Measurements from ENCODE around the gene DENND4A.
"Not testable (repeated sequence)": the region's sequence is repeated elsewhere in the genome, so short reads cannot be mapped to it uniquely, and the experiment has no call there.

The DENND4A gene

GRCh38 chr15:65816008-65816407, 23.9 kb upstream of the DENND4A start:
- H3K9me3 ChIP-seq (ENCODE audit: control insufficient read depth, insufficient read depth, low read length); H3K9ac ChIP-seq (ENCODE audit: low read depth, low read length); H3K4me3 ChIP-seq (ENCODE audit: low read depth, low read length); H3K4me1 ChIP-seq (ENCODE audit: control insufficient read depth, insufficient read depth, low read length); H3K27me3 ChIP-seq (ENCODE audit: control insufficient read depth, insufficient read depth, low read length); H3K36me3 ChIP-seq (ENCODE audit: control insufficient read depth, insufficient read depth, low read length): not testable (repeated sequence)

GRCh38 chr15:65814271-65814670, 22.2 kb upstream of the DENND4A start:
- H3K36me3 ChIP-seq (ENCODE audit: control insufficient read depth, insufficient read depth, low read length); H3K9me3 ChIP-seq (ENCODE audit: control insufficient read depth, insufficient read depth, low read length); H3K4me1 ChIP-seq (ENCODE audit: control insufficient read depth, insufficient read depth, low read length); H3K4me3 ChIP-seq (ENCODE audit: low read depth, low read length); H3K9ac ChIP-seq (ENCODE audit: low read depth, low read length); H3K27me3 ChIP-seq (ENCODE audit: control insufficient read depth, insufficient read depth, low read length): not testable (repeated sequence)

GRCh38 chr15:65812916-65813315, 20.8 kb upstream of the DENND4A start:
- no peak overlapping the region for H3K4me3 ChIP-seq (ENCODE audit: low read depth, low read length)
- H3K9me3 ChIP-seq (ENCODE audit: control insufficient read depth, insufficient read depth, low read length) = no peaks in the 10 kb centered on the region
- no peaks in the 10 kb centered on the region for H3K36me3 ChIP-seq (ENCODE audit: control insufficient read depth, insufficient read depth, low read length)
- no peaks in the 10 kb centered on the region for H3K4me1 ChIP-seq (ENCODE audit: control insufficient read depth, insufficient read depth, low read length)
- no peak overlapping the region for H3K9ac ChIP-seq (ENCODE audit: low read depth, low read length)
- no peaks in the 10 kb centered on the region for H3K27me3 ChIP-seq (ENCODE audit: control insufficient read depth, insufficient read depth, low read length)

- Histone ChIP-seq H3K4me3 (ENCODE audit: low read depth, low read length) (no peak overlapping the region), H3K9ac (ENCODE audit: low read depth, low read length) (no peak overlapping the region), H3K4me1 (ENCODE audit: control insufficient read depth, insufficient read depth, low read length) (no peaks in the 10 kb centered on the region), H3K9me3 (ENCODE audit: control insufficient read depth, insufficient read depth, low read length) (no peaks in the 10 kb centered on the region), H3K27me3 (ENCODE audit: control insufficient read depth, insufficient read depth, low read length) (no peaks in the 10 kb centered on the region), H3K36me3 (ENCODE audit: control insufficient read depth, insufficient read depth, low read length) (no peaks in the 10 kb centered on the region)
Measured at GRCh38 chr15:65812467-65812866, 20.4 kb upstream of the DENND4A start.

- Histone ChIP-seq H3K36me3 (ENCODE audit: control insufficient read depth, insufficient read depth, low read length) (no peaks in the 10 kb centered on the region), H3K9me3 (ENCODE audit: control insufficient read depth, insufficient read depth, low read length) (no peaks in the 10 kb centered on the region), H3K4me3 (ENCODE audit: low read depth, low read length) (no peak overlapping the region), H3K4me1 (ENCODE audit: control insufficient read depth, insufficient read depth, low read length) (no peaks in the 10 kb centered on the region), H3K9ac (ENCODE audit: low read depth, low read length) (no peak overlapping the region), H3K27me3 (ENCODE audit: control insufficient read depth, insufficient read depth, low read length) (no peaks in the 10 kb centered on the region)
Measured at GRCh38 chr15:65811835-65812234, 19.7 kb upstream of the DENND4A start.

- H3K4me3 ChIP-seq (ENCODE audit: low read depth, low read length); H3K27me3 ChIP-seq (ENCODE audit: control insufficient read depth, insufficient read depth, low read length); H3K36me3 ChIP-seq (ENCODE audit: control insufficient read depth, insufficient read depth, low read length); H3K9me3 ChIP-seq (ENCODE audit: control insufficient read depth, insufficient read depth, low read length); H3K9ac ChIP-seq (ENCODE audit: low read depth, low read length); H3K4me1 ChIP-seq (ENCODE audit: control insufficient read depth, insufficient read depth, low read length): not testable (repeated sequence)
Measured at GRCh38 chr15:65811011-65811733, 19.1 kb upstream of the DENND4A start.

- H3K36me3 ChIP-seq (ENCODE audit: control insufficient read depth, insufficient read depth, low read length) = no peaks in the 10 kb centered on the region
- H3K4me3 ChIP-seq (ENCODE audit: low read depth, low read length) = no peak overlapping the region
- H3K9ac ChIP-seq (ENCODE audit: low read depth, low read length) = no peak overlapping the region
- no peaks in the 10 kb centered on the region for H3K9me3 ChIP-seq (ENCODE audit: control insufficient read depth, insufficient read depth, low read length)
- peaks cover 2% of the 10 kb centered on the region for H3K4me1 ChIP-seq (ENCODE audit: control insufficient read depth, insufficient read depth, low read length)
- H3K27me3 ChIP-seq (ENCODE audit: control insufficient read depth, insufficient read depth, low read length) = no peaks in the 10 kb centered on the region
Measured at GRCh38 chr15:65806397-65806796, 14.3 kb upstream of the DENND4A start.

GRCh38 chr15:65805019-65805745, 13.1 kb upstream of the DENND4A start:
- H3K4me1 ChIP-seq (ENCODE audit: control insufficient read depth, insufficient read depth, low read length) = peaks cover 6% of the 10 kb centered on the region
- no peak overlapping the region for H3K9ac ChIP-seq (ENCODE audit: low read depth, low read length)
- H3K27me3 ChIP-seq (ENCODE audit: control insufficient read depth, insufficient read depth, low read length) = no peaks in the 10 kb centered on the region
- no peaks in the 10 kb centered on the region for H3K36me3 ChIP-seq (ENCODE audit: control insufficient read depth, insufficient read depth, low read length)
- H3K9me3 ChIP-seq (ENCODE audit: control insufficient read depth, insufficient read depth, low read length) = no peaks in the 10 kb centered on the region
- H3K4me3 ChIP-seq (ENCODE audit: low read depth, low read length) = no peak overlapping the region

- peaks cover 6% of the 10 kb centered on the region for H3K4me1 ChIP-seq (ENCODE audit: control insufficient read depth, insufficient read depth, low read length)
- H3K9ac ChIP-seq (ENCODE audit: low read depth, low read length) = no peak overlapping the region
- no peaks in the 10 kb centered on the region for H3K9me3 ChIP-seq (ENCODE audit: control insufficient read depth, insufficient read depth, low read length)
- H3K4me3 ChIP-seq (ENCODE audit: low read depth, low read length) = no peak overlapping the region
- H3K27me3 ChIP-seq (ENCODE audit: control insufficient read depth, insufficient read depth, low read length) = no peaks in the 10 kb centered on the region
- no peaks in the 10 kb centered on the region for H3K36me3 ChIP-seq (ENCODE audit: control insufficient read depth, insufficient read depth, low read length)
Measured at GRCh38 chr15:65804252-65804931, 12.3 kb upstream of the DENND4A start.

GRCh38 chr15:65801229-65801805, 9.2 kb upstream of the DENND4A start:
- Histone ChIP-seq H3K9ac (ENCODE audit: low read depth, low read length) (no peak overlapping the region), H3K36me3 (ENCODE audit: control insufficient read depth, insufficient read depth, low read length) (no peaks in the 10 kb centered on the region), H3K9me3 (ENCODE audit: control insufficient read depth, insufficient read depth, low read length) (no peaks in the 10 kb centered on the region), H3K4me1 (ENCODE audit: control insufficient read depth, insufficient read depth, low read length) (peaks cover 12% of the 10 kb centered on the region), H3K27me3 (ENCODE audit: control insufficient read depth, insufficient read depth, low read length) (no peaks in the 10 kb centered on the region), H3K4me3 (ENCODE audit: low read depth, low read length) (no peak overlapping the region)

GRCh38 chr15:65796610-65797078, 4.6 kb upstream of the DENND4A start:
- H3K4me1 ChIP-seq (ENCODE audit: control insufficient read depth, insufficient read depth, low read length) = peaks cover 17% of the 10 kb centered on the region
- no peaks in the 10 kb centered on the region for H3K27me3 ChIP-seq (ENCODE audit: control insufficient read depth, insufficient read depth, low read length)
- H3K9me3 ChIP-seq (ENCODE audit: control insufficient read depth, insufficient read depth, low read length) = no peaks in the 10 kb centered on the region
- no peak overlapping the region for H3K9ac ChIP-seq (ENCODE audit: low read depth, low read length)
- H3K4me3 ChIP-seq (ENCODE audit: low read depth, low read length) = no peak overlapping the region
- H3K36me3 ChIP-seq (ENCODE audit: control insufficient read depth, insufficient read depth, low read length) = no peaks in the 10 kb centered on the region
